Measurements from ENCODE around the gene USP34.
"Not testable (repeated sequence)": the region's sequence is repeated elsewhere in the genome, so short reads cannot be mapped to it uniquely, and the experiment has no call there.

The USP34 gene

DNA sequence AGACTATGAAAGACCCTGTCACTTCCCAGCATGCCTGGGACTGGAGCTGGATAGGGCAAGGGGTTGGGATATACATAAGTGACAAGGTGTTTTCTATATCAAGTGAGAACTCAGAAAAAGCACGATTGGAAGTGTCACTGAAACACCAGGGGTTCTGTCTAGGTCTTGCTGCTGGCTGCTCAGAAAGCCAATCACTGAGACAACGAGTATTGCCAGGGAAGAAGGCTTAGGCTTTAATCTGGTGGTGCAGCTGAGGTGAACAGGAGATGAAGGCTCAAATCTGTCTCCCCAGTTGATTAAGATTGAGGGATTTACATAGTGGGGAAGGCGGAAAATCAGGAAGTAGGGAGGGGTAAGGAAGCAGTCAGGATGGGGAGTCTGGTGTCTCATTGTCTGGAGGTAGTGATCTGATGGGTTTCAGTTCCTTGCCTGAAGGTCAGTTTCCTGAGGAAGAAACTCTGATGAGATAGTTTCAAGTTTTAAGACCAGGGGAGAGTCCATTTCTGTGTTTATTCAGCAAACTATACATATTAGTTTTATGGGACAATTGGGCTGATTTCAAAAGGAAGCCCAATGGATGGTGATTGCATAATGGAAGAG, 312.4 kb downstream of the USP34 start:
- no peak for DNase-seq

GRCh38 chr2:61157371-61158003, 313.4 kb downstream of the USP34 start:
- no peak for DNase-seq

GRCh38 chr2:61151436-61151835, 319.5 kb downstream of the USP34 start:
- DNase-seq = no peak

DNA sequence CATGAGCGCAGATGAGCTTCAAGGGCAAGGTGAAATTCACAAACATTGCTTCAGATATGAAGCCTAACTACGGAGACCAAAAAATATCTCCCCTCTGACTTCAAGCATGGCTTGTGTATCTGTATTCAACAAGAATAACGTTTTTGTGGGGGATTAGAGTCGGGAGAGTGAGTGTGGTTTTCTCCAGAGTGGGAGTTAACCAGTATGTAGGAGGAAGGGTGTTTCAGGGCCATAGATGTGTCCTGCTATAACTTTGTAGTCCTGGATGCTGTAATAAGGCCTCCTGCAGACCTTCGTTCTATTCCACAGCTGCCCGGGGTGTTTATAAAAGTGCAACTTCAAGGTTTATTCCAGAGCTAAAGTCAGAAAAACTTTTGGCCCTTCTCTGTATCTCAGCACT, 321.8 kb downstream of the USP34 start:
- no peak for DNase-seq

DNA sequence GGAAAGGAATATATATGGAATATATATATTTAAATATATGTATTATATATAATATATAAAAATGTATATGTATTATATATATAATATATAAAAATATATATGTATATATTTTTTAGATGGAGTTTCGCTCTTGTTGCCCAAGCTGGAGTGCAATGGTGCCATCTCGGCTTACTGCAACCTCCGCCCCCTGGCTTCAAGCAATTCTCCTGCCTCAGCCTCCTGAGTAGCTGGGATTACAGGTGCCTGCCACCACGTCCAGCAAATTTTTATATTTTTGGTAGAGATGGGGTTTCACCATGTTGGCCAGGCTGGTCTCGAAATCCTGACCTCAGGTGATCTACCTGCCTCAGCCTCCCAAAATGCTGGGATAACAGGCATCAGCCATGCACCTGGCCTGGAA, 322.8 kb downstream of the USP34 start:
- DNase-seq = not testable (repeated sequence)

DNA sequence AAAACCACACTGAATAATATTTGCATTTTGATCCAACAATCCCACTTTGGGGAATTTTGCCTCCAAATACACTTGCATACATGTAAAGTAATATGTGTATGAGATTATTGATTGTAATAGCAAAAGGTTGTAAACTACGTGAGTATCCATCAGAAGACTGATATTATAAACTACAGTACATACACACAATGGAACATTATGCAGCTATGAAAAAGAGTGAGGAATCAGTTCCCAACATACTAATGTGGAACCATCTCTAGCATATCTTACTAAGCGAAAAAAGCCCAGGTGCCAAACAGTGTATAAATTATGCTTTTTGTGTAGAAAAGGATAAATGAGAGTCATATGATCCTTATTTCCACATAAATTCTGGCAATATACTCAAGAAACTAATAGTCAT, 324.9 kb downstream of the USP34 start:
- no peak for DNase-seq

DNA sequence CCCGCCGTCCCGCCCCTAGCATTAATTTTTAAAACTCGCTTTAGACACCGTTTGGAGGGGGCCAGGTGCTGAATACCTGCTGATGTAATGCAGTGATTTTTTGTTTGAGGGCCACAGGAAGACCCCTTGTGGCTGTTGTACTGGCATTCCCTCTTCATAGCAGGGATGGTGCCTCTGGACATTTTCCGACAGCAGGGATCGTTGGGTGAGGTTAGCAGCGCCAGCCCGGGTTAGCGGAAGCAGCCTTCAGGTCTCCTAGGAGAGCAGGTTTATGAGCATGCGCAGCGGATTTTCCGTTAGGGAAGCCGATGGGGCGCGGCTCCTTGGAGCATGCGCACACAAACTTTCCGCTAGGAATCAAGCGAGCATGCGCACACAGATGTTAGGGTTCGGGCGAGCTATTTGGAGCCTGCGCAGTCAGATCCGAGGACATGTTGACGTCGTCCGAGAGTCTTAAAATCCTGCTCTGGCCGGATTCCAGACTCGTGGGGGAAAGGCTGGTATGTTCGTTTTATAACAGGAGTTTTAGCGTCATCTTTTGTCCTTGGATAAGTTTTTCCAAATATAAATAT, 326.1 kb downstream of the USP34 start:
- DNase-seq = peak; percentile 25 to 96 (median 84)

- DNase-seq = no peak
These were observed 329.7 kb downstream of the USP34 start for GRCh38 chr2:61141151-61141550.

DNA sequence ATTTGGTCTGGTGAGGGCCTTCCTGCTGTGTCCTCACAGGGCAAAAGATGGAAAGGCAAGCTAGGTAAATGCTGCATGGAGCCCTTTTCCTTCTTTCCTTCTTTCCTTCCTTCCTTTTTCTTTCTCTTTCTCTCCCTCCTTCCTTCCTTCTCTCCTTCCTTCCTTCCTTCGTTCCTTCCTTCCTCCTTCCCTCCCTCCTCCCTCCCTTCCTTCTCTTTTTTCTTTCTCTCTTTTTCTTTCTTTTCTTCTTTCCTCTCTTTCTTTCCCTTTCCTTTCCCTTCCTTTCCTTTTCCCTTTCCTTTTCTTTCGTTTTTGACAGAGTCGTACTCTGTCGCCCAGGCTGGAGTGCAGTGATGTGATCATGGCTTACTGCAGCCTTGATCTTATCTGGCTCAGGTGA, 332.0 kb downstream of the USP34 start:
- no peak for DNase-seq
